Measurements from ENCODE around the gene BTBD9. TPM values are rescaled to one million over a fixed set of nuclear protein-coding genes. Genes with fewer than 3 reads are reported as not detected.

The BTBD9 gene
- total RNA-seq, 1 donor from 2014 or later = 14.9 TPM

DNA sequence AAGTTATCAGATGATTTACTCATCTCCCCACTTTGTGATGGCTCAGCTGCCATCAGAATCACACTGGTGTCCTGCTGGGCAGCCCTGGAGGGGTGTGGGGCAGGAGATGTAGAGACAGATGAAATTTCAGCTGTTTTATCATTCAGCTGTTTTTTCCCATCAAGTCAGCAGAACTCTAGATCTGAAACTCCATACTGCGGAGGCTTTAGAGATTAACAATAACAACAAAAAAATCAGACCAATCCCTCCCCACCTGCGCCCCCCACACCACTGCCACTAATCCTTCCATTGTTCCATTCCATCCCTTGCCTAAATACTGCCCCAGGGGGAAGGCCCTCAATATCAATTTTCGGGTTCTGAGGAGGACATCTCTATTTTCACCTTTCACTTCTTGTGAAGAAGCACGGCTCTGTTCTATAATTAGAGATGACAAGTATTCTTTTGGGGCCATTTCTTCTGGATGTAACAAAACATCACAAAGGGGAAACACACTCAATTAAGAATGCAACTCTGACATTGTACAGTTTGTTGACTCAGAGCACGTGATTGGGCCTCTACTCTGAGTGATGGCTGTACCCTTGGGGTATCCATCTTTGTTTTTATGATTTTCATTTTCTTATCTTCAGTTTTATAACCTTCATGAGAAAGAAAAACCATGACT lies 423.9 kb downstream of the BTBD9 start:
- no peak for DNase-seq
- no peak for ATAC-seq (ENCODE audit: poor library complexity)
- intact Hi-C loops (cut with DNase I) = no loop called here

DNA sequence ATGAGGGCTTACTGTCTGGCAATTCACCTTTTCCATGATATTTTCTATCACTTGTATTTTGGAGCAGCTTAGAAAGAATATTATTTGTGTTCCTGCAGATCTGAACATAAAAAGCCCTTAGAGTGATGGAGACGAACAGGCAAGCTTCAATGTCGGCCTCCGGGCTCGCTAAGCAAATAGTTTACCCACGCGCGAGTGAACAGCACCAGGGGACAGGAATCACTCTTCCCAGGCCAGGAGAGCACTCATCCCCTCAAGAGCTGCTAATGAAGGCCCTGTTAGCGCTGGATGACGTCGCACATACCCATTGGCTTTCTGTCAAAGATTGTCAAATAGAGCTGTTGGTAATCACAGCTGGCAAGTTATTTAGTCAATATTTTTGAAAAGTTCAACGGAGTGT lies 424.5 kb downstream of the BTBD9 start:
- no peak for DNase-seq
- no peak for ATAC-seq (ENCODE audit: poor library complexity)
- intact Hi-C loops (cut with DNase I) = no loop called here

DNA sequence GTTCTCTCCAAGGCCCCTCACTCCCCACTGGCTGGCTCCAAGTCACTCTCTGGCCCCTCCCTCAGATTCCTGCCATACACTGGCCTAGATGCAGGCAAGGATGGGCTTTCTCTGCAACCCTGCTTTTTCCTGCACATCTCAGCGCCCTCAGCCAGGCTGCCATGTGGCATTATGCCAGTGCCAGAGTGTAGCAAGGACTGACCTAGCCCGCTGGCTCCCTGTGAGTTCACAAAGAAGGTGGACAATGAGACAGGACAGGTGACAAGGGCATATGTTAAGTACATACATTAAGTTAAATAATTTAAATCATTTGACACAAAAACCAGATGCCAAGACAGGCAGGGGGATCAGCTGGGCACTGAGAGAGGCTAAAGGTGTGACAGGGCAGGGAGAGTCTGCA lies 425.6 kb downstream of the BTBD9 start:
- intact Hi-C loops (cut with DNase I) = no loop called here
- DNase-seq (no peak), ATAC-seq (ENCODE audit: poor library complexity) (peak; percentile 33)

GRCh38 chr6:38213251-38213658 lies 426.5 kb downstream of the BTBD9 start:
- DNase-seq (no peak), ATAC-seq (ENCODE audit: poor library complexity) (peak; percentile 63)
- intact Hi-C loops (cut with DNase I) = no loop called here

DNA sequence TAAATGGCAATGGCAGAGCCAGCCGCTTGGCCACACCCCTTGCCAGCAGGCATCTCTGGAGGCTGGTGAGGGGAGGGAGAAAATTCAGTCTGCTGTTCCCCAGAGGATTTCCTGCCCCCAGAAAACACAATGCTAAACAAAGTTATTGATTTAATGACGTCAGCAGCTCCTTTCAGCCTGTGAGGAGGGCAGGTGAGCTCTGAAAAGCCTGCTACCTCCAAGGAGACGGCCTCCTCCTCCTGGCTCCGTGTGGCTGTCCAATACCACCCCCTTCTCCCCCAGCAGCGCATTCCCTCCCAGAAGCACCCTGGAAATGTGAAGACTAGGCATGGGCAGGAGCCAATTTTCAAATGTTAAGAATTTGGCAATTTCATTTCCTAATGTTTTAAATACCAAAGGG lies 427.1 kb downstream of the BTBD9 start:
- ATAC-seq (ENCODE audit: poor library complexity) (no peak), DNase-seq (no peak)
- intact Hi-C loops (cut with DNase I) = no loop called here

DNA sequence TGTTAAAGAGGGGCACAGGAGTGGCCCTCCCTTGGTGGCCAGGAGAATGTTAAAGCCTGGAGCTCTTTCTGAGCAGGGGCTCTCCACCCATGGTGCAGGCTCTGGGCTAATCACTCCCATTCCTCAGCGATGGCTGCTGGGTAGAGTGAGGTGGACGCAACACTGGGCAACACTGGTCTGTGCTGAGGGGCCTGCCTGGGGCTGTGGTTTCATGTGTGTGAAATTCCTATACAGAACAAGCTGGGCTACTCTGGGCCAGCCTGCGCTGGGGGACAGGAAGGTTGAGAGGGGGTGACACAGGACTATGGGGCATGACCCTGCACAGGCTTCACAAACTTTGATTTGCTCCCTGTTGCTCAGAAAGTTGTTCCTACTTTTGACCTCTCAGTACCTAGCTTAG lies 427.6 kb downstream of the BTBD9 start:
- DNase-seq (no peak), ATAC-seq (ENCODE audit: poor library complexity) (no peak)
- intact Hi-C loops (cut with DNase I) = no loop called here

DNA sequence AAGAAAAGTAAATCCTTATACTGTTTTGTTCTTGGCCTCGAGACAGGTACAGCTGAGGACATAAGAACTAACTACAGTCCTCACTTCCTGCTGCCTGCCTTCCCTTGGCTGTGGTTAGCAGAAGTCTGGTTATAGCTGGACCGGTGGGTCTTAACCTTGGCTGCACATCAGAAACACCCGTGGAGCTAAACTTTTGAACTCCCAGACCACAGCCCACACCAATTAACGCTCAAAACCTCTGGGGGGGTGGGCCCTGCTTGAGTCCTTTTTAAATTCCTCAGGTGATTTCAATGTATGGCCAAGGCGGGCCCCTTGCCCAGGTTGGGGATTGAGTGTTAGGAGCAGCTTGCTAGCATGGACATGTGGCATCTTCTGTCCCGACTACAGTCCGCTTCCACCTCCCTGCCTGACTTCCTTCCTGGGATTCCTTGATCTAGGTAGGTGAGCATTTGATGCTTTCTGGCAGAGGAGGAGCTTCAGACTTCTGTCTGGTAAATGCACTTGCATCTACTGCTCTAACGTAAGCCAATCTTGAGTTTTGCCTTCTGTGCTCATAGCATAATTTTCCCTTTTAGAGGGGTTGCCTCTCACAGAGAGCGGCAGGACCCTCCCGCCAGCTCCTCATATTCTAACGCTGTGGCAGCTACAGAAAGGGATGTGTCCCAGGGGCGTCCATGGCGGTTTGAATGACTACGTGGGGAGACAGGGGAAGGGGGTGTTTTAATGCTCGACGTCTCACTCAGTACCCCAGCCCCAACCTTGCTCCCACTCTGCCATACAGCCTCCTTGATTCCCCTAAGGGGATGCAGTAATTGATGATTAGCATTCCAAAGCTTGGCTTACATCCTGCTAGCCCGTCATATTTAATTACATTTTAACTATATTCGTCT lies 430.1 kb downstream of the BTBD9 start:
- intact Hi-C loops (cut with DNase I) = no loop called here
- DNase-seq (no peak), ATAC-seq (ENCODE audit: poor library complexity) (no peak)

GRCh38 chr6:38208028-38208427 lies 431.7 kb downstream of the BTBD9 start:
- intact Hi-C loops (cut with DNase I) = no loop called here
- ATAC-seq (ENCODE audit: poor library complexity) = no peak
- no peak for DNase-seq

- DNase-seq (no peak), ATAC-seq (ENCODE audit: poor library complexity) (no peak)
- intact Hi-C loops (cut with DNase I) = no loop called here
Measured at GRCh38 chr6:38207375-38207774, 432.4 kb downstream of the BTBD9 start.

GRCh38 chr6:38198219-38198618 lies 441.5 kb downstream of the BTBD9 start:
- intact Hi-C loops (cut with DNase I) = no loop called here
- ATAC-seq (ENCODE audit: poor library complexity) = peak; percentile 41

DNA sequence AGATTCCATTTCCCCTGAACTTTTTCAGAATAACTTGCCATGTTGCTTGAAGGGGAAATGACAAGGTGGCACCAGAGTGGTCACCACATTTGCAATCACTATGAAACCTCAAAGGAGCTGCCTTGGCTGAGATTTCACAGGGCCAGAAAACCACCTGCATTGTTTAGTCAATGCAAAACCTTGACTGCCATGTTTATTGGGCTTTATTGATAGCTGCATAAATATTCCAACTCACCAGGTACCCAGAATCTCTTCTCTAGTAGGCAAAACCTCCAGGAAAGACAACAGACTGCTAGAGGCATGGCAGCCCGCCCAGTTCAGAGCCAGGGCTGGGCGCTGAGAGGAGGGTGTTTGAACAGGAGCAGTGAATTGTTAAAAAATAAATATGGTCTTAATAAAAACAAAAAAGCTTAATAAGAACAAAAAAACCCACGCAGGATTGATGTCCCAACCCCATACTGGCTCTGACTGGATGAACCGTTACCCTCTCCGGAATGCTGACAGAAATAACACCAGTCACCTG lies 444.6 kb downstream of the BTBD9 start:
- no peak for DNase-seq
- ATAC-seq (ENCODE audit: poor library complexity) = no peak
- intact Hi-C loops (cut with DNase I) = no loop called here

More at GRCh38 chr6:38198219-38198618, 441.5 kb downstream of the BTBD9 start:
- no peak for DNase-seq

DNA sequence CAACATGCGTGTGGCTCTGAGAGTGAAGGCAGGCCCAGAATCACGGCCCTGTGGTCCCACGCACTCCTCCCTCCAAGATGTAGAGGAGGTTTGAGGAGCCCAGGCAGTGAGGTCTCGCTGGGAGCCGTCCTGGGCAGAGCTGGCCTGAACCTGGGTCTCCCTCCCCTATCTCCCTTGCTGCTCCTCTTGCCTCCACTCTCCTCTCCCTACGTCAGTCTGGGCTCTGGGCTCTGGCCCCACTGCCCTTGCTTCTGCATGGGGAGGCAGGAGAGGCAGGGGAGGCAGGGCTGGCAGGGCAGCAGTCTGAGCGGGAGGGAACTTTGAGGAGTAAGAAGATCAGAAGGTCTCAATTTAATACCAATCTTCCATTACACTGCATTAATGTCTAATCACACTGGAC lies 445.1 kb downstream of the BTBD9 start:
- ATAC-seq (ENCODE audit: poor library complexity) = no peak
- intact Hi-C loops (cut with DNase I) = no loop called here
- no peak for DNase-seq

GRCh38 chr6:38194282-38194572 lies 445.5 kb downstream of the BTBD9 start:
- intact Hi-C loops (cut with DNase I) = no loop called here
- DNase-seq = no peak
- no peak for ATAC-seq (ENCODE audit: poor library complexity)

- intact Hi-C loops (cut with DNase I) = no loop called here
- ATAC-seq (ENCODE audit: poor library complexity) = no peak
- no peak for DNase-seq
Measured at GRCh38 chr6:38193481-38194281, 446.0 kb downstream of the BTBD9 start.

DNA sequence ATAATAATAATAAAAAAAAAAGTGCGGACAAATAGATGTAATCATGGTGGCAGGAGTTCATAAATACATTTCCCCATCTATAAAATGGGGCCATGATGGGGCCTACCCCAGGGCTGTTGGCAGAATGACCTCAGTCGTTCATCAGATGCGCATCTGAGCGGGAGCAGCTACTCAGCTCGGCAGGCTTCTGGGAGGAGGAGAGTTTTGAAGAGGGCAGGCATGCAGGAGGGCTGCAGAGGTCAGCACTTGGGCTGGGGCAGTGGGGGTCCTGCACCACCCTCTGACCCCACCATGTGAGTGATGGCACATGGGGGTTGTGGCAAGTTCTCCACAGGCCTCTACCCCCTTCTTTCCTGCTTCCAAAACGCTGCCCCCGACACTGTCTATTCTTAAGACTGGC lies 446.7 kb downstream of the BTBD9 start:
- DNase-seq (no peak), ATAC-seq (ENCODE audit: poor library complexity) (no peak)
- intact Hi-C loops (cut with DNase I) = no loop called here

DNA sequence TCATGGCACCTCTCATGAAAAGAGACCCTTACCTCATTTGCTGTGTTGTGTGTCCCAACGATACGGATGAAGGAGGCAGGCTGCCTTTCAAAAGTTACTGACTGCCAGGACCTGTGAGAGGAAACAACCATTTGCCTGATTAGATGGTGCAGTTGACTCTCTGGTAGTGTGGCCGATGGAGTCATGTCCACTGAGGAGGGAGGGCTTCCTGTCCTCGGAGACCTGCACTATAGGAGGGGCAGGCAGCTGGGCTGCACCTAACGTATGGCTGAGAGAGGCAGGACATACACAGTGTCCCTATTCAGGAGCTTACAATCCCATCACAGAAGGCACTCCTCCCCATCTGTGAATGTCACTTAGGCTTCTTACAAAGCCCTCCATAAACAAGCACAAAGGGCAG lies 447.2 kb downstream of the BTBD9 start:
- DNase-seq = no peak
- intact Hi-C loops (cut with DNase I) = no loop called here
- no peak for ATAC-seq (ENCODE audit: poor library complexity)

- ATAC-seq (ENCODE audit: poor library complexity) = no peak
- intact Hi-C loops (cut with DNase I) = no loop called here
- DNase-seq = no peak
Measured at GRCh38 chr6:38192011-38192410, 447.7 kb downstream of the BTBD9 start.

- ATAC-seq (ENCODE audit: poor library complexity) = no peak
- DNase-seq = no peak
- intact Hi-C loops (cut with DNase I) = no loop called here
Measured at GRCh38 chr6:38191418-38191817, 448.3 kb downstream of the BTBD9 start.

DNA sequence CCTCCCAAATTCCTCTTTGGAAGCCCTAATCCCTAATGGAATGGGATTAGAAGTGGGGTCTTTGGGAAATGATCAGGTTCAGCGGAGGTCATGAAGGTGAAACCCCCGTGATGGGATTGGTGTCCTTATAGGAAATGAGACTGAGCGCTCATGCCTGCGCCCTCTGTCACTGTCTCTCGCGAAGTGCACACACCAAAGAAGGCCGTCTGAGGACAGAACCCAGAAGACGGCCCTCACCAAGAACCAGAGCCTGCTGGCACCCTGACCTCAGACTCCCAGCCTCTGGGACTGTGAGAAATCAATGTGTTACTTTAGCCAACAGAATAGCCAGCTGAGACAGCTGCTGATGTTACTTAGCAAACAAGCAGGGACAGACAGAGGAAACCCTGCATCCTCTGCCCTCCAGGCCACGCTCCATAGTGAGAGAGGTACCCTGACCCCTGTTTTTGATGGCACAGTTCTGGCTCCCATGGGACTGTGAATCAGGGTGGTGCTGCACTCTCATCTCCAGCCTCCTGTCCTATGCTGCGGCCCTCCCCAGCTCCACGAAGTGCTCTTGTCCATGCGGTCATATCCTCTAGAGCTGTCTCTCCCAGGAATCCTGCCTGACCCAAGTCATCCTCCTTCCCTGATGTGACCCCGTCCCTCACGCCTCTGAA lies 450.9 kb downstream of the BTBD9 start:
- ATAC-seq (ENCODE audit: poor library complexity) = no peak
- intact Hi-C loops (cut with DNase I) = no loop called here
- DNase-seq = no peak

Measured in Right ventricle myocardium superior (tissue), 1 donor.